ENCODE data around the gene DCLK3.

DNA sequence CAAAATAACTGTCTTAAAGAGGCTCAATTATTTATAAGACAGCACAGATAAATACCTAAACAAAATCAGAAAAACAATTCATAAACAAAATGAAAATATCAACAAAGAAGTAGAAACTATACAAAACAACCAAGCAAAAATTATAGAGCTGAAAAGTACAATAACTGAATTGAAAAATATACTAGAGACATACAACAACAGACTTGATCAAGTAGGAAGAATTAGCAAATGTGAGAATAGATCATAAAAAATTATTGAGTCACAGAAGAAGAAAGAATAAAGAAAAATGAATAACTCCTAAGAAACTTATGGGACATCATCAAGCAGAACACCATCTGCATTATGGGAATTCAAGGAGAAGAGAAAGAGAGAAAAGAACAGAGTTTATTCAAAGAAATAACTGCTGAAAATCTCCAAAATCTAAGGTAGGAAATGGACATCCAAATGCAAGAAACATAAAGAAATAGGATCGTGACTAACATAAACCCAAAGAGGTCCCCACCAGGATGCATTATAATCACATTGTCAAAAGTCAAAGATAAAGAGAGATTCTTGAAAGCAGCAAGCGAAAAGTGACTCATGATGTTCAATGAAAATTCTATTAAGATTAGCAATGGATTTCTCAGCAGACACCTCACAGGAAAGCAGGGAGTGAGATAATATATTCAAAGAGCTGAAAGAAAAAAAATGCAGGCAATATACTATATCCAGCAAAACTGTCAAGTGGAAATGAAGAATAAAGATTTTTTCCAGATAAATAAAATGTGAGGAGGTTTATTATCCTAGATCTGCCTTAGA lies 85.9 kb downstream of the DCLK3 start:
- TF ChIP-seq, protein P1, sequence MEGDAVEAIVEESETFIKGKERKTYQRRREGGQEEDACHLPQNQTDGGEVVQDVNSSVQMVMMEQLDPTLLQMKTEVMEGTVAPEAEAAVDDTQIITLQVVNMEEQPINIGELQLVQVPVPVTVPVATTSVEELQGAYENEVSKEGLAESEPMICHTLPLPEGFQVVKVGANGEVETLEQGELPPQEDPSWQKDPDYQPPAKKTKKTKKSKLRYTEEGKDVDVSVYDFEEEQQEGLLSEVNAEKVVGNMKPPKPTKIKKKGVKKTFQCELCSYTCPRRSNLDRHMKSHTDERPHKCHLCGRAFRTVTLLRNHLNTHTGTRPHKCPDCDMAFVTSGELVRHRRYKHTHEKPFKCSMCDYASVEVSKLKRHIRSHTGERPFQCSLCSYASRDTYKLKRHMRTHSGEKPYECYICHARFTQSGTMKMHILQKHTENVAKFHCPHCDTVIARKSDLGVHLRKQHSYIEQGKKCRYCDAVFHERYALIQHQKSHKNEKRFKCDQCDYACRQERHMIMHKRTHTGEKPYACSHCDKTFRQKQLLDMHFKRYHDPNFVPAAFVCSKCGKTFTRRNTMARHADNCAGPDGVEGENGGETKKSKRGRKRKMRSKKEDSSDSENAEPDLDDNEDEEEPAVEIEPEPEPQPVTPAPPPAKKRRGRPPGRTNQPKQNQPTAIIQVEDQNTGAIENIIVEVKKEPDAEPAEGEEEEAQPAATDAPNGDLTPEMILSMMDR (IDR thresholded peaks at IDR 0.05) = no peak
- TF ChIP-seq EZH2 (IDR thresholded peaks at IDR 0.05; ENCODE audit: borderline replicate concordance, insufficient read depth, low read depth, low read length, poor library complexity, severe bottlenecking) = no peak

Data from B cell (primary cell).